Panc1 (cell line): Measurements from ENCODE around the gene THAP11.

Source experiments
- CTCF ChIP-seq: fragments of 450-650 bp; IDR thresholded peaks from 2 replicates; pipeline ENCODE4 v1.5.1; 2017; ENCODE audit warnings: mild to moderate bottlenecking
- POLR2AphosphoS5 ChIP-seq: IDR thresholded peaks from 2 replicates; pipeline ENCODE4 v1.6.1; 2012; ENCODE audit warnings: mild to moderate bottlenecking, low read depth, low read length, moderate library complexity

DNA sequence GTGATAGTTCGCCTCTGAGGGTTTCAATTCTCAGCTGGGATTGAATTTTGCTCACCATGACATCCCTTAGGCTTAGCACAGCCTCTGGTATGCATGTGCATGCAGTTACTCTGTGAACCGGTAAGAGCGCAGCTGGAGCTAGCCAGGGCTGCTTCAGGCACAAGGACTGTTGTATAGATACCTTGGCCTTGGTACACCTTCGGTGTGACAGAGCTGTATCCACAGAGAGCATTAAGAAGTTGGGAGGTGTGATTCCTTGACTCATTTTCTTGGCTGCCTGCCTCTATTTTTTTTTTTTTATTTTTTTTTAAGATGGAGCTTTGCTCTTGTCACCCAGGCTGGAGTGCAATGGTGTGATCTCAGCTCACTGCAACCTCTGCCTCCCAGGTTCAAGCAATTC lies 2.4 kb downstream of the THAP11 start:
- TF ChIP-seq CTCF (no peak), POLR2AphosphoS5 (no peak)
